Mesothelial cell of epicardium (in vitro differentiated cells): Measurements from ENCODE around the gene ANKRD39. TPM values are rescaled to one million over a fixed set of nuclear protein-coding genes. Genes with fewer than 3 reads are reported as not detected.

Experiments
- DNase-seq, 2 experiments: peaks; one replicate each; pipeline ENCODE4 v3.0.0; 2021; ENCODE audit warnings: low spot score in 2 of 2; ENCODE audit not compliant: unreplicated experiment in 2 of 2
- H3K27ac Mint-ChIP-seq: 2 replicates; pipeline ENCODE4 v1.8.0; 2021; ENCODE audit warnings: mixed read lengths
- H3K27me3 Mint-ChIP-seq: 2 replicates; pipeline ENCODE4 v1.8.0; 2021; ENCODE audit warnings: low read depth, mixed read lengths
- H3K36me3 Mint-ChIP-seq: 2 replicates; pipeline ENCODE4 v1.8.0; 2021; ENCODE audit warnings: mixed read lengths
- H3K4me1 Mint-ChIP-seq: 2 replicates; pipeline ENCODE4 v1.8.0; 2021; ENCODE audit warnings: mixed read lengths
- H3K4me3 Mint-ChIP-seq: 2 replicates; pipeline ENCODE4 v1.8.0; 2021; ENCODE audit warnings: mild to moderate bottlenecking, moderate library complexity, mixed read lengths
- H3K9me3 Mint-ChIP-seq: 2 replicates; pipeline ENCODE4 v1.8.0; 2021; ENCODE audit warnings: mixed read lengths
- CTCF ChIP-seq: fragments of 200-600 bp; sonication (generic); IDR thresholded peaks from one replicate; pipeline ENCODE4 v1.5.0; 2021; ENCODE audit warnings: antibody characterized with exemption; ENCODE audit not compliant: unreplicated experiment
- total RNA-seq: library from RNA; stranded (reverse); gene quantifications from 3 replicates; pipeline ENCODE4 v1.2.1, GENCODE V29; 2021

The ANKRD39 gene
- total RNA-seq, 1 donor from 2014 or later: 17.4 TPM

DNA sequence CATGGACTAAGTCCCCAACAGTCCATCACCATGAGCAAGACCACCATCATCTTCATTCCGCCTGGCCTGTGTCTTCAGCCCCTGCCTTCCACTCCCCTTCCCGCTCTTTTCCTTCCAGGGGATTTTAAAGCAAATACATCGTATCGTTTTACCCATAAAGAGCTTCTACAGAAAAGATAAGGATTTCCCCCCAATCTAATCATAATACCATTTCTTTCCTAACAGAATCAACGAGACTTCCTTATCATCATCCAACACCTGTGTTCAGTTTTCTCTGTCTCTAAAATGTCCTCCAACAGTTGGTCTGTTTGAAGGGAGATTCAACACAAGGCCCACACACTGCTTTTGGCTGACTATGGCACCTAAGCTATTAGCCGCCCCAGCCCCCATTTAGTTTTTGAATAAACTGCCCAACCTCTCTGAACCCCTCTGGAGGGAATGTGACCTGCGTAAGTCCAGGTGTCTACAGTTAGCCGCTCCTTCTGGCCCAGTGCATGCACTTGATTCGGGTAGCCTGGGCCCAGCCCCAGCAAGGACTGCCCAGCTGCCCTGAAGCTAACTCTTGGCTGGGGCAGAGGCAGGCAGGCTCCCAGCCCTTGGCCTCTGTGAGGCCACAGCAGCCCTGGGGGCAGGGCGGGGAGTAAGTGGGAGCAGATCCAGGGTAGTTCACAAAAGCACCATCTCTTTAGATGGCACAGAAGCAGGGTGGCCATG, 37.4 kb upstream of the ANKRD39 start:
- no peaks in the 10 kb centered on the region for H3K27me3 Mint-ChIP-seq

DNA sequence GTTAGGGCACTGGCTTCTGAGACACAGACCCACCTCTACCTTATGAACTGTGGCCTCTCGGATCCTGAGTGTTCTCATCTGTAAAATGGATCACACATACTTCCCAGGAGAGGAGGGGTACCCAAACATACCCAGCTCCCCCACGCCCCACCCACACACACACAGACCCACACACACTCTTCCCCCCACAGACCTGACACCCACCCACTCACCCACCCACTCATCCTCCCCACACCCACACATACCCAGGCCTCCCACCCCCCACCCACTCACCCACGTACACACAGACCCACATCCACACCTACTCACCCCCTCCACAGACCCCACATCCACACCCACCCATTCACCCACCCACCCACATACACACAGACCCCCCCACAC, 36.3 kb upstream of the ANKRD39 start:
- Mint-ChIP-seq H3K36me3 (no peaks in the 10 kb centered on the region), H3K27me3 (no peaks in the 10 kb centered on the region), H3K27ac (no peak overlapping the region), H3K4me1 (peaks cover 54% of the 10 kb centered on the region), H3K9me3 (no peaks in the 10 kb centered on the region), H3K4me3 (no peak overlapping the region)
- no peak for TF ChIP-seq CTCF
- no peak for DNase-seq

More for the DNA sequence above, 37.4 kb upstream of the ANKRD39 start:
- TF ChIP-seq CTCF: no peak
- Mint-ChIP-seq H3K9me3 (no peaks in the 10 kb centered on the region), H3K4me3 (no peak overlapping the region), H3K27ac (no peak overlapping the region), H3K36me3 (no peaks in the 10 kb centered on the region), H3K4me1 (peaks cover 52% of the 10 kb centered on the region)
- DNase-seq: no peak

GRCh38 chr2:96893289-96894150, 35.7 kb upstream of the ANKRD39 start:
- no peak overlapping the region for H3K4me3 Mint-ChIP-seq
- no peaks in the 10 kb centered on the region for H3K36me3 Mint-ChIP-seq
- H3K27me3 Mint-ChIP-seq: no peaks in the 10 kb centered on the region
- H3K9me3 Mint-ChIP-seq: no peaks in the 10 kb centered on the region
- no peak for TF ChIP-seq CTCF
- no peak for DNase-seq
- H3K27ac Mint-ChIP-seq: no peak overlapping the region
- H3K4me1 Mint-ChIP-seq: peaks cover 57% of the 10 kb centered on the region

DNA sequence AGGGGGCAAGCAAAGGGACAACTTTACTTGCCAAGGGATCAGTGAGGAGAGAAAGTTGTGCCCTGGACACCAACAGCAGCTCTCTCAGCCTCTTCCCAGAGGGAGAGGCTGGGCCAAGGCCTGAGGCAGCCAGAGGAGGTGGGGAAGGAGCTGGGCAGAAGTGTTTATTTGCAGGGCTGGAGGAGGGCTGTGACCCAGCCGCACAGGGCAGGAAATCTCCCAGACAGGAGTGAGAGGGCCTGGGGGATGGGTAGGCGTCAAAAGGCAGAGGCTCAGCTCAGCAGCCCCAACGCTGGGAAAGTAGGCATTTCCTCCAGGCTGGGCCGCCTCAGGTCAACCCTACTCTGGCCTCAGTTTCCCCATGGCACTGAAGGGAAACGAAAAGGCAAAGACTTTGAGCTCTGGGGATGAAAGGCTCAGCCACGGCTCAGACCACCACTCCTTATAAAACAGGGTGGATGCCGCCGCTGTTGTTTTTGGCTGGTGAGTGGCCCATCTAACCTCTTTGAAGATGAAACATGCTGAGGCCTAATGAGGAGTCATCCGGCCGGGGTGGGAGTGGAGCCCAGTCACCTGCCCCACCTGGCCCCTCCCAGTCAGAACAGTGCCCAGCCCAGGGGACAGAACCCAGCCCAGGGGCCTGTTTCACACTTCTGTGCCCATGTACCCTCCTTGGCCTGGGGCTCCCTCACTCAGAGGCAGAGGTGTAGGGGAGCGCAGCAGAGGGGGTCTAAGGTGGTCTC, 33.9 kb upstream of the ANKRD39 start:
- H3K27me3 Mint-ChIP-seq: no peaks in the 10 kb centered on the region
- peaks cover 60% of the 10 kb centered on the region for H3K4me1 Mint-ChIP-seq
- H3K4me3 Mint-ChIP-seq: no peak overlapping the region
- H3K36me3 Mint-ChIP-seq: no peaks in the 10 kb centered on the region
- peak overlapping the region; percentile 91 for H3K27ac Mint-ChIP-seq
- H3K9me3 Mint-ChIP-seq: no peaks in the 10 kb centered on the region
- no peak for DNase-seq
- TF ChIP-seq CTCF: no peak

- Mint-ChIP-seq H3K4me1 (peaks cover 61% of the 10 kb centered on the region), H3K27ac (peak overlapping the region; percentile 91), H3K4me3 (no peak overlapping the region), H3K27me3 (no peaks in the 10 kb centered on the region), H3K9me3 (no peaks in the 10 kb centered on the region), H3K36me3 (no peaks in the 10 kb centered on the region)
- no peak for TF ChIP-seq CTCF
- DNase-seq: no peak
Measured at GRCh38 chr2:96890726-96891385, 33.0 kb upstream of the ANKRD39 start.
